ENCODE measurements around the gene SEZ6L2.

DNA sequence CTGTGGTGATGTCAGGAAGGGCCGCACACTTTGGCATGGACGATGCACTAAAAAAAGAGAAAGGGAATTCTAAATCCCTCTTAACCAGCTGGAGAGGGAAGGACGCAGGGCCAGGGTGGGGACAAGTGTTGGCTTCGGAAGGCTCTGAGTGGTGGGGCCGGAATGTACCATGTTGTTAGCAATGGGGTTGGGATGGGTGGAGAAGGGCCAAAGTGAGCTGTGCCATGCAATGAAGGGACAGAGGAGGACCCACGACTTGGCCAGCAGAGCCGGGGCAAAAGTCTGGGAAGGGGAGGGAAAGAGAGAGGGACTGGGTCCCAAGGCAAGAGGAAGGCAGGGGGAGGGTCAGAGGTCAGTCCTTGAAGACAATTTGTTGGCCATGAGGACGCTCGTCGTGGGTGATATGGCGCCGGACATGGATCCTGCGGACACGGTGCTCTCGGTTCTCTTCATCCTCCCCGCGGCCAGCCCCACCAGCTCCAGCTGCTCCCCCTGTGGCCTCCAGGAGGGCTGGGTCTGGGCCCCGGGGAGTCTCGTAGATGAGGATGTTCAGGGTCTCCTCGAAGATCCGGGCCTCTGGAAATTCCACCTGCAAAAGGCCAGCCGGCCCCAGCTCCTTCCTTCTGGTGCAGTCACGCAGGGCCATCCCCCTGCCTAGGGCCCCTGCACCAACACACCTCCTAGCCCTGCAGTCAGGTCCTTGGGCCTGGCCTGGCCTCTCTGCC is 7.3 kb upstream of the SEZ6L2 start:
- TF ChIP-seq, protein P1, sequence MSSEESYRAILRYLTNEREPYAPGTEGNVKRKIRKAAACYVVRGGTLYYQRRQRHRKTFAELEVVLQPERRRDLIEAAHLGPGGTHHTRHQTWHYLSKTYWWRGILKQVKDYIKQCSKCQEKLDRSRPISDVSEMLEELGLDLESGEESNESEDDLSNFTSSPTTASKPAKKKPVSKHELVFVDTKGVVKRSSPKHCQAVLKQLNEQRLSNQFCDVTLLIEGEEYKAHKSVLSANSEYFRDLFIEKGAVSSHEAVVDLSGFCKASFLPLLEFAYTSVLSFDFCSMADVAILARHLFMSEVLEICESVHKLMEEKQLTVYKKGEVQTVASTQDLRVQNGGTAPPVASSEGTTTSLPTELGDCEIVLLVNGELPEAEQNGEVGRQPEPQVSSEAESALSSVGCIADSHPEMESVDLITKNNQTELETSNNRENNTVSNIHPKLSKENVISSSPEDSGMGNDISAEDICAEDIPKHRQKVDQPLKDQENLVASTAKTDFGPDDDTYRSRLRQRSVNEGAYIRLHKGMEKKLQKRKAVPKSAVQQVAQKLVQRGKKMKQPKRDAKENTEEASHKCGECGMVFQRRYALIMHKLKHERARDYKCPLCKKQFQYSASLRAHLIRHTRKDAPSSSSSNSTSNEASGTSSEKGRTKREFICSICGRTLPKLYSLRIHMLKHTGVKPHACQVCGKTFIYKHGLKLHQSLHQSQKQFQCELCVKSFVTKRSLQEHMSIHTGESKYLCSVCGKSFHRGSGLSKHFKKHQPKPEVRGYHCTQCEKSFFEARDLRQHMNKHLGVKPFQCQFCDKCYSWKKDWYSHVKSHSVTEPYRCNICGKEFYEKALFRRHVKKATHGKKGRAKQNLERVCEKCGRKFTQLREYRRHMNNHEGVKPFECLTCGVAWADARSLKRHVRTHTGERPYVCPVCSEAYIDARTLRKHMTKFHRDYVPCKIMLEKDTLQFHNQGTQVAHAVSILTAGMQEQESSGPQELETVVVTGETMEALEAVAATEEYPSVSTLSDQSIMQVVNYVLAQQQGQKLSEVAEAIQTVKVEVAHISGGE (tag by site-specific recombination; conservative IDR thresholded peaks at IDR 0.05; ENCODE audit: low read depth): no peak
- TF ChIP-seq, protein P2, sequence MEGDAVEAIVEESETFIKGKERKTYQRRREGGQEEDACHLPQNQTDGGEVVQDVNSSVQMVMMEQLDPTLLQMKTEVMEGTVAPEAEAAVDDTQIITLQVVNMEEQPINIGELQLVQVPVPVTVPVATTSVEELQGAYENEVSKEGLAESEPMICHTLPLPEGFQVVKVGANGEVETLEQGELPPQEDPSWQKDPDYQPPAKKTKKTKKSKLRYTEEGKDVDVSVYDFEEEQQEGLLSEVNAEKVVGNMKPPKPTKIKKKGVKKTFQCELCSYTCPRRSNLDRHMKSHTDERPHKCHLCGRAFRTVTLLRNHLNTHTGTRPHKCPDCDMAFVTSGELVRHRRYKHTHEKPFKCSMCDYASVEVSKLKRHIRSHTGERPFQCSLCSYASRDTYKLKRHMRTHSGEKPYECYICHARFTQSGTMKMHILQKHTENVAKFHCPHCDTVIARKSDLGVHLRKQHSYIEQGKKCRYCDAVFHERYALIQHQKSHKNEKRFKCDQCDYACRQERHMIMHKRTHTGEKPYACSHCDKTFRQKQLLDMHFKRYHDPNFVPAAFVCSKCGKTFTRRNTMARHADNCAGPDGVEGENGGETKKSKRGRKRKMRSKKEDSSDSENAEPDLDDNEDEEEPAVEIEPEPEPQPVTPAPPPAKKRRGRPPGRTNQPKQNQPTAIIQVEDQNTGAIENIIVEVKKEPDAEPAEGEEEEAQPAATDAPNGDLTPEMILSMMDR (tag by site-specific recombination; IDR thresholded peaks at IDR 0.05): no peak
- TF ChIP-seq ZNF202 (tag by site-specific recombination; IDR thresholded peaks at IDR 0.05; ENCODE audit: borderline replicate concordance): no peak
- TF ChIP-seq, protein P3, sequence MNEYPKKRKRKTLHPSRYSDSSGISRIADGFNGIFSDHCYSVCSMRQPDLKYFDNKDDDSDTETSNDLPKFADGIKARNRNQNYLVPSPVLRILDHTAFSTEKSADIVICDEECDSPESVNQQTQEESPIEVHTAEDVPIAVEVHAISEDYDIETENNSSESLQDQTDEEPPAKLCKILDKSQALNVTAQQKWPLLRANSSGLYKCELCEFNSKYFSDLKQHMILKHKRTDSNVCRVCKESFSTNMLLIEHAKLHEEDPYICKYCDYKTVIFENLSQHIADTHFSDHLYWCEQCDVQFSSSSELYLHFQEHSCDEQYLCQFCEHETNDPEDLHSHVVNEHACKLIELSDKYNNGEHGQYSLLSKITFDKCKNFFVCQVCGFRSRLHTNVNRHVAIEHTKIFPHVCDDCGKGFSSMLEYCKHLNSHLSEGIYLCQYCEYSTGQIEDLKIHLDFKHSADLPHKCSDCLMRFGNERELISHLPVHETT (tag by site-specific recombination; IDR thresholded peaks at IDR 0.05): no peak
- TF ChIP-seq ZNF174 (tag by site-specific recombination; IDR thresholded peaks at IDR 0.05): no peak
- no peak for TF ChIP-seq ZSCAN23 (tag by site-specific recombination; IDR thresholded peaks at IDR 0.05)
- no peak for TF ChIP-seq ZEB2 (tag by site-specific recombination; IDR thresholded peaks at IDR 0.05)
- TF ChIP-seq ZNF354C (tag by site-specific recombination; IDR thresholded peaks at IDR 0.05; ENCODE audit: borderline replicate concordance, low read depth): no peak
- TF ChIP-seq ZNF114 (tag by site-specific recombination; IDR thresholded peaks at IDR 0.05): no peak
- no peak for TF ChIP-seq ZFP41 (tag by site-specific recombination; IDR thresholded peaks at IDR 0.05; ENCODE audit: borderline replicate concordance)
- TF ChIP-seq ZNF10 (tag by site-specific recombination; IDR thresholded peaks at IDR 0.05): no peak
- no peak for TF ChIP-seq ZBTB8A (tag by site-specific recombination; IDR thresholded peaks at IDR 0.05)
